ENCODE measurements around the gene INPP5K.

DNA sequence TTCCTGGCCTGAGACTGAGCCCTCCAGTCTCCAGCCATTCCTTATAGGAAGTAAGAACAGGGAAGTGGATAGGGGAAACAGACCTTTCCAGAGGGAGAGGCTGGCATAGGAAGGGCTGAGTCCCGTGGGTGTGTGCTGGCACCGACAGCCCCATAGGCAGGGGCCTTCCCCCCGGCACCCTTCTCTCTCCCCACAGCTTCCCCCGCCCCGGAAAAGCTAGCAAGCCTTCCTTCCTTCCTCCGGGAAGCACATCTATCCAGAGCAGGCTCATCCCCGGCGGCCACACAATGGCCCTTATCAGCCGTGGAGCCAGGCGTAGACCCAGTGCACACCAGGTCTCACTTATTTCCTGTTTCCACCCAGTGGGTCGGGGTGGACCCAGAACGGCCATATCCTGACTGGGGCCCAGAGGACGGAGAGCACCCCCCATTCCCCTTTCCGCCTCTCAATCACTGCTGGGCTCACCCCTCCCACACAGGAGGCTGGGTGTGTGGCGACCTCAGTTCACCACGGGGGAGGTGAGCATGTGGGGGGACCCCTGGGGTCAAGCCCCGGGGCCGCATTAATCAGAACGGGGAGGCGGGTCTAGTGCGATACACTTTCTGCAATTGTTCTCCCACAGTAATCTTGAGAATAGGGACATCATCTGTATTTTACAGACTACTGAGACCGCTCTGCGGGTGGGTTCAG is 23.0 kb downstream of the INPP5K start:
- TF ChIP-seq POLR2A (IDR thresholded peaks at IDR 0.05; ENCODE audit: low read depth), result no peak
- peak in 1 of 2 donors; percentile 29 for TF ChIP-seq POLR2AphosphoS5 (IDR thresholded peaks at IDR 0.05)
